ENCODE measurements around the gene SOX1. TPM values are rescaled to one million over a fixed set of nuclear protein-coding genes. Genes with fewer than 3 reads are reported as not detected.
A peak's percentile ranks its signal among the peaks of the same experiment; 100 is the strongest.

Gene SOX1
- total and polyA plus RNA-seq, 4 donors, result 0.09 TPM; not detected in 3

DNA sequence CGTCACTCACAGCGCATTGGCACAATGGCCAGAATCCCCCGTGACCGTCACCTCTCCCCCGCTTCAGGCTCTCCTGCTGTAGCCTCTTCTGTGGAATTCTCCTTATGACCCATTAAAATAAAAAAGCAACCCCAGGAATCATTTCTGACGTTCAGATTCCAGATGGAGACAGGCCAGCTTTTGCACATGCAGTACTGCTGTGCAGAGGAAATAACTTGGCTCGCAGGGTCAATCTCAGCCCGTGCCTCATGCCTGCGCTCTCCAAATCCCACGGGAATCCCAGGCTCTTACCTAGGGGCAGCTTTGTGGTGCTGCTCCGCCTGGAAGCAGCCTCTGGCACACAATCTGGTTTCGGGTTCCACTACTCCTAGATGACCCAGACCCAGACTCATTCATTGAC is 32.7 kb upstream of the SOX1 start:
- 70 to 81% methylated on average over 12 of the region's 12 CpGs for WGBS, 2 donors
- H3K4me1 ChIP-seq (ENCODE audit: control insufficient read depth in 5 of 5, insufficient read depth in 5 of 5, low read length in 5 of 5), result no peaks in the 10 kb centered on the region
- no peak overlapping the region for H3K27ac ChIP-seq (ENCODE audit: low read depth in 1 of 2, low read length in 1 of 2)
- no peaks in the 10 kb centered on the region for H3K36me3 ChIP-seq (ENCODE audit: control insufficient read depth in 4 of 4, insufficient read depth in 4 of 4, low read length in 4 of 4)
- H3K9me3 ChIP-seq (ENCODE audit: control insufficient read depth in 4 of 4, insufficient read depth in 3 of 4, low read length in 3 of 4), result no peaks in the 10 kb centered on the region
- no peak overlapping the region for H3K9ac ChIP-seq (ENCODE audit: insufficient read depth in 1 of 2, low read length in 2 of 2)
- no peak overlapping the region for H3K4me3 ChIP-seq
- TF ChIP-seq, protein P1, sequence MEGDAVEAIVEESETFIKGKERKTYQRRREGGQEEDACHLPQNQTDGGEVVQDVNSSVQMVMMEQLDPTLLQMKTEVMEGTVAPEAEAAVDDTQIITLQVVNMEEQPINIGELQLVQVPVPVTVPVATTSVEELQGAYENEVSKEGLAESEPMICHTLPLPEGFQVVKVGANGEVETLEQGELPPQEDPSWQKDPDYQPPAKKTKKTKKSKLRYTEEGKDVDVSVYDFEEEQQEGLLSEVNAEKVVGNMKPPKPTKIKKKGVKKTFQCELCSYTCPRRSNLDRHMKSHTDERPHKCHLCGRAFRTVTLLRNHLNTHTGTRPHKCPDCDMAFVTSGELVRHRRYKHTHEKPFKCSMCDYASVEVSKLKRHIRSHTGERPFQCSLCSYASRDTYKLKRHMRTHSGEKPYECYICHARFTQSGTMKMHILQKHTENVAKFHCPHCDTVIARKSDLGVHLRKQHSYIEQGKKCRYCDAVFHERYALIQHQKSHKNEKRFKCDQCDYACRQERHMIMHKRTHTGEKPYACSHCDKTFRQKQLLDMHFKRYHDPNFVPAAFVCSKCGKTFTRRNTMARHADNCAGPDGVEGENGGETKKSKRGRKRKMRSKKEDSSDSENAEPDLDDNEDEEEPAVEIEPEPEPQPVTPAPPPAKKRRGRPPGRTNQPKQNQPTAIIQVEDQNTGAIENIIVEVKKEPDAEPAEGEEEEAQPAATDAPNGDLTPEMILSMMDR (IDR thresholded peaks at IDR 0.05; ENCODE audit: control extremely low read depth, extremely low read depth), result no peak
- H3K27me3 ChIP-seq (ENCODE audit: control insufficient read depth in 3 of 3, insufficient read depth in 3 of 3, low read length in 2 of 3), result peaks cover 0 to 9% (median 7%) of the 10 kb centered on the region in 3 donors
- peak; percentile 47 to 74 (median 56) for DNase-seq
- no peak for ATAC-seq (ENCODE audit: insufficient read depth, low FRiP score)

DNA sequence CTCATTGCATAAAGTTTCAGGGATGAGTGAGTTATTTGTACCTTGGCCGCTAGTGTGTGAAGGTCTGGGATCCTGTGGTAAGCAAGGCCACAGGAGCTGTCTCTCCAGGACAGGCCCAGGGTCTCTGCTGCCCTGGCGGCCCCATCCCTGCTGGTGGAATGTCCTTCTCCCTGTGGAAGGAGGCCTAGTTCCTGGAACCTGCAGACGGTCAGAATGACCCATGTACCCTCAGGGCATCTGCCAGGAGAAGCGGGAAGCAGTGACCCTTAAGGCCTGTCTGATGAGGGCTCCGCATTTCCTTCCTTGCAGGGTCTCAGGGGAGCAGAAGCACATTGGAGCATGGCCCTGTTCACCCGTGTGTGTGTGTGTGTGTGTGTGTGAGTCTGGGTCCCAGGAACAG is 32.1 kb upstream of the SOX1 start:
- no peaks in the 10 kb centered on the region for H3K36me3 ChIP-seq (ENCODE audit: control insufficient read depth in 4 of 4, insufficient read depth in 4 of 4, low read length in 4 of 4)
- no peak overlapping the region for H3K9ac ChIP-seq (ENCODE audit: insufficient read depth in 1 of 2, low read length in 2 of 2)
- no peak overlapping the region for H3K27ac ChIP-seq (ENCODE audit: low read depth in 1 of 2, low read length in 1 of 2)
- peaks cover 0 to 14% (median 12%) of the 10 kb centered on the region in 3 donors for H3K27me3 ChIP-seq (ENCODE audit: control insufficient read depth in 3 of 3, insufficient read depth in 3 of 3, low read length in 2 of 3)
- H3K4me1 ChIP-seq (ENCODE audit: control insufficient read depth in 5 of 5, insufficient read depth in 5 of 5, low read length in 5 of 5), result no peaks in the 10 kb centered on the region
- H3K4me3 ChIP-seq, result no peak overlapping the region
- no peak for DNase-seq
- H3K9me3 ChIP-seq (ENCODE audit: control insufficient read depth in 4 of 4, insufficient read depth in 3 of 4, low read length in 3 of 4), result no peaks in the 10 kb centered on the region
- WGBS, 2 donors, result 63 to 83% methylated on average over 6 of the region's 6 CpGs
- ATAC-seq (ENCODE audit: insufficient read depth, low FRiP score), result no peak
- TF ChIP-seq, protein P1 (IDR thresholded peaks at IDR 0.05; ENCODE audit: control extremely low read depth, extremely low read depth), result no peak

DNA sequence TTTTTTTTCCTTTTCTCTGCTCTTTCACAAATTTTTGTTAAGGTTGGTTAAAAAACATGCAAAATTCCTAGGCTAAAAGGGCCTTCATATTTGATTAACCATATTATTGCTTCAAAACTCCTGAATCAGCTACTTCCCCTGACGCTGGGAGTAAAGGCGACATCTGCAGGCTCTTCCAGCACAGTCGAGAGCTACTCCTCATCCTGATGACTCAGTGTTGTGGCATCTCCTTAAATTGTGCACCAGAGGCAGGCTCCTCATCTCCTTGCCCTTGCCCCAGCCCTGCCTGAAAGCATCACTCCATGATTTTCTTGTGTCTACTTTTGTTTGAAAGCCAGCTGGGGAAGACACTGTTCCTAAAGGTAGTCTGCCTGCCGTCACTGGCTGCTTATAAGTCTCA is 24.5 kb upstream of the SOX1 start:
- WGBS, 2 donors, result 76 to 86% methylated on average over 4 of the region's 4 CpGs
- TF ChIP-seq, protein P1 (IDR thresholded peaks at IDR 0.05; ENCODE audit: control extremely low read depth, extremely low read depth), result no peak
- Histone ChIP-seq H3K9ac (ENCODE audit: insufficient read depth in 1 of 2, low read length in 2 of 2) (no peak overlapping the region), H3K36me3 (ENCODE audit: control insufficient read depth in 4 of 4, insufficient read depth in 4 of 4, low read length in 4 of 4) (no peaks in the 10 kb centered on the region), H3K9me3 (ENCODE audit: control insufficient read depth in 4 of 4, insufficient read depth in 3 of 4, low read length in 3 of 4) (peaks cover 0 to 13% (median 6%) of the 10 kb centered on the region in 4 donors), H3K27me3 (ENCODE audit: control insufficient read depth in 3 of 3, insufficient read depth in 3 of 3, low read length in 2 of 3) (peaks cover 0 to 53% (median 20%) of the 10 kb centered on the region in 3 donors), H3K27ac (ENCODE audit: low read depth in 1 of 2, low read length in 1 of 2) (no peak overlapping the region), H3K4me3 (no peak overlapping the region), H3K4me1 (ENCODE audit: control insufficient read depth in 5 of 5, insufficient read depth in 5 of 5, low read length in 5 of 5) (no peaks in the 10 kb centered on the region)
- ATAC-seq (ENCODE audit: insufficient read depth, low FRiP score) (no peak), DNase-seq (no peak)

DNA sequence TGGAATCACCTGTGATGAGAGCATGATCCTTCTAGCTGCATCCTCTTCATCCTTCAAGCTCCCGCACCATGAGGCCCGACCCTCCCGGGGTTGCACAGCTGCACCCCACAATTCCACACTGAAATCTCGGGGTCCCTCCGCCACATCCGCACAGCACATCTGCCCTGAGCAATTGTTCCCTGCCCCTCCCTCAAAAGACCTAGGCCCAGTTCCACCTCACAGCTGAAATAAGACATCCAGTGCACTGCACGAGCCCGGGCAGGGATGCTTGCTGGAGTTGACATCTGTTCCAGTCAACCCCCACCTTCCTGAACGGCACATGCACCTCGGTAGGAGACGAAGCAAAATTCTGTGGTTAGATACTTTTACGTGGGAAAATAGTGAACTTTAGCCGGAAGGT is 14.7 kb upstream of the SOX1 start:
- Histone ChIP-seq H3K4me1 (ENCODE audit: control insufficient read depth in 5 of 5, insufficient read depth in 5 of 5, low read length in 5 of 5) (peaks cover 0 to 9% (median 0%) of the 10 kb centered on the region in 5 donors), H3K36me3 (ENCODE audit: control insufficient read depth in 4 of 4, insufficient read depth in 4 of 4, low read length in 4 of 4) (no peaks in the 10 kb centered on the region), H3K27me3 (ENCODE audit: control insufficient read depth in 3 of 3, insufficient read depth in 3 of 3, low read length in 2 of 3) (peaks cover 12 to 94% (median 65%) of the 10 kb centered on the region in 3 donors), H3K9me3 (ENCODE audit: control insufficient read depth in 4 of 4, insufficient read depth in 3 of 4, low read length in 3 of 4) (peaks cover 0 to 17% (median 2%) of the 10 kb centered on the region in 4 donors), H3K9ac (ENCODE audit: insufficient read depth in 1 of 2, low read length in 2 of 2) (no peak overlapping the region), H3K27ac (ENCODE audit: low read depth in 1 of 2, low read length in 1 of 2) (no peak overlapping the region), H3K4me3 (no peak overlapping the region)
- 37 to 46% methylated on average over 13 of the region's 13 CpGs for WGBS, 2 donors
- ATAC-seq (ENCODE audit: insufficient read depth, low FRiP score), result no peak
- no peak for DNase-seq
- TF ChIP-seq, protein P1 (IDR thresholded peaks at IDR 0.05; ENCODE audit: control extremely low read depth, extremely low read depth), result no peak

All from lung (tissue), 12 donors.